H1 (cell line): ENCODE measurements around the gene TTC13. TPM values are rescaled to one million over a fixed set of nuclear protein-coding genes. Genes with fewer than 3 reads are reported as not detected.

ENCODE experiments used
- CTCF ChIA-PET: fragments of 300-600 bp; sonication (Branson Sonifier 250); formaldehyde crosslinking; loops from one replicate; lab custom pipeline; 2021; ENCODE audit not compliant: partially characterized antibody; lab: Charles Lee
- POLR2A ChIA-PET: fragments of 300-600 bp; sonication (Branson Sonifier 250); formaldehyde crosslinking; loops from one replicate; lab custom pipeline; 2021; ENCODE audit warnings: inconsistent platforms; ENCODE audit not compliant: partially characterized antibody; lab: Charles Lee
- DNase-seq, 2 experiments: peaks; one replicate each; pipeline versions ENCODE4 v3.0.0 to v3.0.0-alpha.2; 2010 to 2022; ENCODE audit warnings: low spot score in 2 of 2, low read depth in 1 of 2, mixed read lengths in 1 of 2
- FAIRE-seq: peaks from 2 replicates; lab custom pipeline; 2011; peaks lifted over from hg19 to GRCh38; lab: Jason Lieb, UNC
- H2AFZ ChIP-seq: 2 replicates; pipeline ENCODE4 v1.8.1; 2012; ENCODE audit warnings: low read length, inconsistent platforms
- H2AK5ac ChIP-seq: 2 replicates; pipeline ENCODE4 v1.6.1; 2013; ENCODE audit warnings: low read depth, low read length
- H2BK120ac ChIP-seq: replicated peaks from 2 replicates; pipeline ENCODE3; 2013; ENCODE audit warnings: low read depth, low read length, inconsistent platforms
- H2BK12ac ChIP-seq: 2 replicates; pipeline ENCODE4 v1.6.1; 2013; ENCODE audit warnings: low read depth, low read length
- H2BK15ac ChIP-seq: 2 replicates; pipeline ENCODE4 v1.6.1; 2013; ENCODE audit warnings: low read length
- H2BK20ac ChIP-seq: 2 replicates; pipeline ENCODE4 v1.6.1; 2013; ENCODE audit warnings: low read length
- H2BK5ac ChIP-seq: 2 replicates; pipeline ENCODE4 v1.6.1; 2013; ENCODE audit warnings: low read depth, low read length
- H3K14ac ChIP-seq: 2 replicates; pipeline ENCODE4 v1.6.1; 2013; ENCODE audit warnings: inconsistent platforms; ENCODE audit not compliant: insufficient read length
- H3K18ac ChIP-seq: 2 replicates; pipeline ENCODE4 v1.6.1; 2013; ENCODE audit warnings: low read length; ENCODE audit errors: extremely low read depth
- H3K23ac ChIP-seq: 2 replicates; pipeline ENCODE4 v1.6.1; 2013; ENCODE audit warnings: inconsistent platforms; ENCODE audit not compliant: insufficient read length
- H3K23me2 ChIP-seq: 2 replicates; pipeline ENCODE4 v1.6.1; 2013; ENCODE audit warnings: low read depth, low read length
- H3K27ac ChIP-seq: 2 replicates; pipeline ENCODE4 v1.6.1; 2011; ENCODE audit warnings: low read depth, low read length, inconsistent platforms
- H3K27me3 ChIP-seq, 4 experiments: replicated peaks in 1 of 4; 1 replicate in 1 of 4; 2 replicates in 3 of 4; pipeline versions ENCODE4 v1.6.1 to v1.8.1; 2011 to 2013; ENCODE audit warnings: low read length in 3 of 4, mild to moderate bottlenecking in 3 of 4, inconsistent platforms in 2 of 4, mixed read lengths in 2 of 4, moderate library complexity in 1 of 4; ENCODE audit not compliant: control insufficient read depth in 3 of 4, insufficient read depth in 3 of 4; ENCODE audit errors: extremely low read depth in 1 of 4
- H3K36me3 ChIP-seq, 4 experiments: 2 replicates each; pipeline versions ENCODE4 v1.6.1 to v1.8.1; 2011 to 2013; ENCODE audit warnings: mild to moderate bottlenecking in 4 of 4, low read length in 3 of 4, moderate library complexity in 2 of 4, control low read depth in 1 of 4, inconsistent platforms in 1 of 4; ENCODE audit not compliant: insufficient read depth in 4 of 4, control insufficient read depth in 2 of 4
- H3K4ac ChIP-seq: replicated peaks from 2 replicates; pipeline ENCODE3; 2013; ENCODE audit warnings: low read length, low read depth, mixed read lengths, inconsistent platforms; ENCODE audit not compliant: insufficient read length
- H3K4me1 ChIP-seq, 4 experiments: replicated peaks in 1 of 4; 1 replicate in 1 of 4; 2 replicates in 3 of 4; pipeline versions ENCODE4 v1.6.1 to v1.8.1; 2011 to 2013; ENCODE audit warnings: low read length in 3 of 4, inconsistent platforms in 2 of 4, mixed read lengths in 1 of 4; ENCODE audit not compliant: insufficient read depth in 4 of 4, control insufficient read depth in 3 of 4
- H3K4me2 ChIP-seq, 2 experiments: 2 replicates each; pipeline versions ENCODE4 v1.6.1 to v1.8.1; 2011 to 2013; ENCODE audit warnings: low read depth in 2 of 2, low read length in 2 of 2, control low read depth in 1 of 2, inconsistent platforms in 1 of 2, mild to moderate bottlenecking in 1 of 2; ENCODE audit not compliant: insufficient read depth in 1 of 2
- H3K4me3 ChIP-seq, 4 experiments: fragments of 200-600, 300-600 bp in 1 of 4; sonication (generic), shearing (Covaris generic), sonication (Bioruptor Twin) in 1 of 4; 2 replicates each; pipeline versions ENCODE4 v1.5.1 to v1.8.1; 2011 to 2016; ENCODE audit warnings: low read length in 4 of 4, low read depth in 3 of 4, control low read depth in 2 of 4, inconsistent platforms in 2 of 4, mild to moderate bottlenecking in 2 of 4, mixed read lengths in 1 of 4, moderate library complexity in 1 of 4; ENCODE audit not compliant: insufficient read depth in 2 of 4; ENCODE audit errors: extremely low read depth in 1 of 4
- H3K56ac ChIP-seq: replicated peaks from 2 replicates; pipeline ENCODE3; 2013; ENCODE audit warnings: low read depth, mild to moderate bottlenecking, mixed read lengths, low read length, inconsistent platforms; ENCODE audit not compliant: insufficient read length
- H3K79me1 ChIP-seq: 2 replicates; pipeline ENCODE4 v1.6.1; 2013; ENCODE audit warnings: low read depth, low read length, control low read depth
- H3K79me2 ChIP-seq, 2 experiments: 2 replicates each; pipeline versions ENCODE4 v1.6.1 to v1.8.1; 2012 to 2013; ENCODE audit warnings: low read length in 2 of 2, mild to moderate bottlenecking in 2 of 2, inconsistent platforms in 1 of 2; ENCODE audit not compliant: insufficient read depth in 2 of 2, control insufficient read depth in 1 of 2
- H3K9ac ChIP-seq, 4 experiments: replicated peaks in 1 of 4; 1 replicate in 1 of 4; 2 replicates in 3 of 4; pipeline versions ENCODE4 v1.6.1 to v1.8.1; 2011 to 2013; ENCODE audit warnings: low read depth in 3 of 4, low read length in 3 of 4, control low read depth in 2 of 4, mild to moderate bottlenecking in 2 of 4, moderate library complexity in 2 of 4, inconsistent platforms in 1 of 4; ENCODE audit errors: extremely low read depth in 1 of 4
- H3K9me3 ChIP-seq, 2 experiments: 2 replicates each; pipeline versions ENCODE4 v1.6.1 to v1.8.1; 2012 to 2013; ENCODE audit warnings: mild to moderate bottlenecking in 2 of 2, moderate library complexity in 2 of 2, control low read depth in 1 of 2, inconsistent platforms in 1 of 2, low read depth in 1 of 2, low read length in 1 of 2, mixed read lengths in 1 of 2; ENCODE audit not compliant: insufficient read depth in 2 of 2
- H4K20me1 ChIP-seq, 2 experiments: replicated peaks in 1 of 2; 2 replicates each; pipeline versions ENCODE3 to v1.8.1; 2011 to 2013; ENCODE audit warnings: inconsistent platforms in 2 of 2, low read length in 2 of 2, mild to moderate bottlenecking in 1 of 2; ENCODE audit not compliant: insufficient read depth in 2 of 2, control insufficient read depth in 1 of 2
- H4K5ac ChIP-seq: 2 replicates; pipeline ENCODE4 v1.6.1; 2013; ENCODE audit warnings: low read length, low read depth, mixed read lengths, inconsistent platforms; ENCODE audit not compliant: insufficient read length
- H4K8ac ChIP-seq: 2 replicates; pipeline ENCODE4 v1.8.0; 2013; ENCODE audit warnings: mild to moderate bottlenecking, moderate library complexity, low read length, inconsistent platforms; ENCODE audit not compliant: insufficient read depth; ENCODE audit errors: extremely low read depth
- H4K91ac ChIP-seq: replicated peaks from 2 replicates; pipeline ENCODE3; 2013; ENCODE audit warnings: low read length, mixed read lengths, inconsistent platforms; ENCODE audit not compliant: insufficient read length
- ASH2L ChIP-seq: fragments of 200-600, 300-600 bp; sonication (generic); IDR thresholded peaks from one replicate; pipeline ENCODE4 v1.7.1; 2017; ENCODE audit warnings: low read length
- GABPA ChIP-seq: IDR thresholded peaks from 2 replicates; pipeline ENCODE4 v1.6.1; 2011; ENCODE audit warnings: mild to moderate bottlenecking, low read length, moderate library complexity, borderline replicate concordance; ENCODE audit not compliant: insufficient read depth
- KDM4A ChIP-seq: IDR thresholded peaks from one replicate; pipeline ENCODE4 v1.7.1; 2012; ENCODE audit warnings: low read depth, mild to moderate bottlenecking, moderate library complexity, low read length, inconsistent platforms; ENCODE audit not compliant: severe bottlenecking
- MAFK ChIP-seq: IDR thresholded peaks from 2 replicates; pipeline ENCODE4 v1.6.1; 2012; ENCODE audit warnings: low read depth, mild to moderate bottlenecking, improper control_type of control experiment, low read length
- POLR2A ChIP-seq, 2 experiments: IDR thresholded peaks; 1 replicate in 1 of 2; 2 replicates in 1 of 2; pipeline ENCODE4 v1.6.1; 2011; ENCODE audit warnings: low read depth in 2 of 2, low read length in 2 of 2, mild to moderate bottlenecking in 2 of 2; ENCODE audit errors: control extremely low read depth in 1 of 2
- SP4 ChIP-seq: IDR thresholded peaks from 2 replicates; pipeline ENCODE4 v1.6.1; 2012; ENCODE audit warnings: low read length, inconsistent platforms
- TCF12 ChIP-seq: IDR thresholded peaks from 2 replicates; pipeline ENCODE4 v1.6.1; 2011; ENCODE audit warnings: low read depth, mild to moderate bottlenecking, low read length
- WGBS, 2 experiments: shearing (Covaris generic) in 1 of 2; methylation state at CpG; one replicate each; pipeline versions ENCODE4 v1.1.6 to v1.1.7; 2013 to 2015; ENCODE audit warnings: low lambda C conversion rate in 2 of 2, mixed read lengths in 2 of 2, inconsistent platforms in 1 of 2, low coverage in 1 of 2, missing lambda C conversion rate in 1 of 2; ENCODE audit not compliant: insufficient replicate concordance in 2 of 2, insufficient coverage in 1 of 2, insufficient read length in 1 of 2; ENCODE audit errors: extremely low coverage in 1 of 2, missing lambda C conversion rate in 1 of 2; 5-methylcytosine and 5-hydroxymethylcytosine counted together
- polyA plus RNA-seq, 7 experiments: library from polyadenylated mRNA; depleted of rRNA in 3 of 7; stranded (reverse) in 5 of 7; unstranded in 2 of 7; fragments of >200 nt in 5 of 7; fragments of 200-250 nt in 2 of 7; gene quantifications; 1 replicate in 5 of 7; 2 replicates in 1 of 7; 4 replicates in 1 of 7; pipeline versions ENCODE4 v1.2.1 to v1.2.3, GENCODE V29; 2011 to 2013; ENCODE audit warnings: missing spikeins in 2 of 7, mixed read lengths in 2 of 7
- total RNA-seq: library from RNA; stranded (reverse); fragmentation: NEBNext Ultra II Directional; extraction: Animal tissue kit (Norgen Biotek cat#: 25700); gene quantifications from 2 replicates; pipeline ENCODE4 v1.2.1, GENCODE V29; 2021
- TF ChIP-seq, protein P1 (sequence below): IDR thresholded peaks from 2 replicates; pipeline ENCODE4 v1.6.1; 2012; ENCODE audit warnings: inconsistent platforms

The TTC13 gene
- total and polyA plus RNA-seq, 2 of the 8 experiments (the other 6 are each of a cell fraction or from before 2014, with no cell fraction given): 3.1 to 7.1 TPM

GRCh38 chr1:230900984-230901383 lies 77.7 kb downstream of the TTC13 start:
- WGBS, 2 experiments: 84% methylated on average over 6 of the region's 6 CpGs; no CpG with 5 or more reads in 1 of the 2 experiments
- H3K4me2 ChIP-seq: no peak overlapping the region
- H3K23ac ChIP-seq: no peak overlapping the region
- no peak overlapping the region for H2BK12ac ChIP-seq
- no peak overlapping the region for H4K8ac ChIP-seq
- H2AK5ac ChIP-seq: no peak overlapping the region
- no peaks in the 10 kb centered on the region for H3K9me3 ChIP-seq
- H4K20me1 ChIP-seq: no peaks in the 10 kb centered on the region
- no peaks in the 10 kb centered on the region for H3K79me2 ChIP-seq
- no peak overlapping the region for H4K91ac ChIP-seq
- H3K36me3 ChIP-seq: no peaks in the 10 kb centered on the region
- H3K4me3 ChIP-seq: no peak overlapping the region
- ChIA-PET CTCF (interaction anchor here (0.6 to 1.5 kb wide), 7 partner anchors 13 to 635 kb away, joined by 3 to 5 read pairs (median 4); no protein-coding TSS in a partner anchor), POLR2A (interaction anchor here (0.9 kb wide), 1 partner anchor 22 kb away, joined by 3 read pairs; no protein-coding TSS in a partner anchor)
- no peak overlapping the region for H2BK15ac ChIP-seq
- no peaks in the 10 kb centered on the region for H3K4me1 ChIP-seq
- H3K27ac ChIP-seq: no peak overlapping the region
- no peak overlapping the region for H4K5ac ChIP-seq
- no peak overlapping the region for H3K18ac ChIP-seq
- H3K14ac ChIP-seq: no peak overlapping the region
- H2BK20ac ChIP-seq: no peak overlapping the region
- no peaks in the 10 kb centered on the region for H3K79me1 ChIP-seq
- no peak overlapping the region for H3K9ac ChIP-seq
- H3K27me3 ChIP-seq: no peaks in the 10 kb centered on the region; a peak in 1 of 7 replicates
- no peak overlapping the region for H3K4ac ChIP-seq
- FAIRE-seq (no peak), DNase-seq (no peak)
- H2BK5ac ChIP-seq: no peak overlapping the region
- no peak overlapping the region for H2AFZ ChIP-seq
- no peak overlapping the region for H3K56ac ChIP-seq
- no peak overlapping the region for H2BK120ac ChIP-seq
- H3K23me2 ChIP-seq: no peaks in the 10 kb centered on the region; the same call in 1 of the 2 replicates
- TF ChIP-seq KDM4A (no peak), ASH2L (no peak), GABPA (no peak), MAFK (no peak), SP4 (no peak), TCF12 (no peak), POLR2A (IDR thresholded peaks at IDR 0.05; ENCODE audit: control extremely low read depth in 1 of 2, low read depth in 2 of 2, low read length in 2 of 2) (no peak)
- TF ChIP-seq, protein P1, sequence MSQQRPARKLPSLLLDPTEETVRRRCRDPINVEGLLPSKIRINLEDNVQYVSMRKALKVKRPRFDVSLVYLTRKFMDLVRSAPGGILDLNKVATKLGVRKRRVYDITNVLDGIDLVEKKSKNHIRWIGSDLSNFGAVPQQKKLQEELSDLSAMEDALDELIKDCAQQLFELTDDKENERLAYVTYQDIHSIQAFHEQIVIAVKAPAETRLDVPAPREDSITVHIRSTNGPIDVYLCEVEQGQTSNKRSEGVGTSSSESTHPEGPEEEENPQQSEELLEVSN: no peak
